Activated CD4-positive, alpha-beta T cell treated with anti-CD3 and anti-CD28 coated beads for 4 hours (primary cell): ENCODE results near the gene BLOC1S3.
"Not testable (repeated sequence)": the region's sequence is repeated elsewhere in the genome, so short reads cannot be mapped to it uniquely, and the experiment has no call there.

Experiments
- DNase-seq, 2 donors: peaks; one replicate each; pipeline ENCODE4 v3.0.0-alpha.2; 2020

Gene BLOC1S3

GRCh38 chr19:45186509-45187334, 8.1 kb downstream of the BLOC1S3 start:
- DNase-seq, result no peak

- no peak for DNase-seq
These were observed 9.0 kb downstream of the BLOC1S3 start for GRCh38 chr19:45187421-45188100.

DNA sequence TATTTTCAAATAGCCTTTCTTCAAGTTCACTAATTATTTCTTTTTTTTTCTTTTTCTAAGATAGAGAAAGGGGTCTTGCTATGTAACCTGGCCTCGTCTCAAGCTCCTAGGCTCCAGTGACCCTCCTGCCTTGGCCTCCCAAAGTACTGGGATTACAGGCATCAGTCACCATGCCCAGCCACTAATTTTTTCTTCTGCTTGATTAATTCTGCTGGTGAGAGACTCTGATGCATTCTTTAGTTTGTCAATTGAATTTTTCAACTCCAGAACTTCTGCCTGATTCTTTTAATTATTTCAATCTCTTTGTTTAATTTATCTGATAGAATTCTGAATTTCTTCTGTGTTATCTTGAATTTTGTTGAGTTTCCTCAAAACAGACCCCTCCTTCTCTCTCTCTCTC, 11.4 kb downstream of the BLOC1S3 start:
- no peak for DNase-seq

GRCh38 chr19:45191375-45191774, 12.8 kb downstream of the BLOC1S3 start:
- no peak for DNase-seq

- no peak for DNase-seq
These were observed 17.2 kb downstream of the BLOC1S3 start for GRCh38 chr19:45195764-45196163.

DNA sequence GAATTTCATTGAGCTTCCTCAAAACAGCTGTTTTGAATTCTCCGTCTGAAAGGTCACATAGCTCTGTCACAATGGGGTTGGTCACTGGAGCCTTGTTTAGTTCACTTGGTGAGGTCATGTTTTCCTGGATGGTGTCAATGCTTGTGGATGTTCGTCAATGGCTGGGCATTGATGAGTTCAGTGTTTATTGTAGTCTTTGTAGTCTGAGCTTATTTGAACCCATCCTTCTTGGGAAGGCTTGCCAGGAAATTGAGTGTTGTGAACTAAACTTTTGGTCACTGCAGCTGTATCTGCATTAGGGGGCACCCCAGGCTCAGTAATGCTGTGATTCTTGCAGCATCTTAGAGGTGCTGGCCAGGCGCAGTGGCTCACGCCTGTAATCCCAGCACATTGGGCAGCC, 22.0 kb downstream of the BLOC1S3 start:
- DNase-seq, result no peak

GRCh38 chr19:45202637-45203036, 24.1 kb downstream of the BLOC1S3 start:
- DNase-seq, result no peak

DNA sequence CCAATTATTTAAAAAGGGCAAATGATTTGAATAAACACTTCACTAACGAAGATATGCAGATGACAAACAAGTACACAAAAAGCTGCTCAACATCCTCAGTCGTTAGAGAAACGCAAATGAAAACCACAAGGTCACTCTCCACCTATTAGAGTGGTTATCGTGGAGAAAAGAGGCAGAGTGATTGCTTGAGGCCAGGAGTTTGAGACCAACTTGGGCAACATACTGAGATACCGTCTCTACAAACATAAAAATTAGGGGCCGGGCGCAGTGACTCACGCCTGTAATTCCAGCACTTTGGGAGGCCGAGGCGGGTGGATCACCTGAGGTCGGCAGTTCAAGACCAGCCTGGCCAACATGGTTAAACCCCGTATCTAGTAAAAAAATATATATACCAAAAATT, 27.2 kb downstream of the BLOC1S3 start:
- DNase-seq, result no peak

DNA sequence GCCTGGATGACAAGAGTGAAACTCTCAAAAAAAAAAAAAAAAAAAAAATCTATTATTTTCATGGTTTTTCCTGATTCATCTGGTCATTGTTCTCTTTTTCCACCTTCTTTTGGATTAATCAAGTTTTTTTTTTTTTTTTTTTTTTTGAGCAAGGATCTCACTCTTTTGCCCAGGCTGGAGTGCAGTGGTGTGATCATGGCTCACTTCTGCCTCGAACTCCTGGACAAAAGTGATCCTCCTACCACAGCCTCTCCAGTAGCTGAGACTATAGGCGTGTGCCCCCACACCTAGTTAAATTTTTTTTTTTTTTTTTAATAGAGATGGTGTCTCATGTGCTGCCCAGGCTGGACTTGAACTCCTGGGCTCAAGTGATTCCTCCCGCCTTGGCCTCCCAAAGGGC, 27.7 kb downstream of the BLOC1S3 start:
- no peak for DNase-seq

GRCh38 chr19:45211751-45212381, 33.3 kb downstream of the BLOC1S3 start:
- no peak for DNase-seq

GRCh38 chr19:45213031-45213430, 34.4 kb downstream of the BLOC1S3 start:
- no peak for DNase-seq

DNA sequence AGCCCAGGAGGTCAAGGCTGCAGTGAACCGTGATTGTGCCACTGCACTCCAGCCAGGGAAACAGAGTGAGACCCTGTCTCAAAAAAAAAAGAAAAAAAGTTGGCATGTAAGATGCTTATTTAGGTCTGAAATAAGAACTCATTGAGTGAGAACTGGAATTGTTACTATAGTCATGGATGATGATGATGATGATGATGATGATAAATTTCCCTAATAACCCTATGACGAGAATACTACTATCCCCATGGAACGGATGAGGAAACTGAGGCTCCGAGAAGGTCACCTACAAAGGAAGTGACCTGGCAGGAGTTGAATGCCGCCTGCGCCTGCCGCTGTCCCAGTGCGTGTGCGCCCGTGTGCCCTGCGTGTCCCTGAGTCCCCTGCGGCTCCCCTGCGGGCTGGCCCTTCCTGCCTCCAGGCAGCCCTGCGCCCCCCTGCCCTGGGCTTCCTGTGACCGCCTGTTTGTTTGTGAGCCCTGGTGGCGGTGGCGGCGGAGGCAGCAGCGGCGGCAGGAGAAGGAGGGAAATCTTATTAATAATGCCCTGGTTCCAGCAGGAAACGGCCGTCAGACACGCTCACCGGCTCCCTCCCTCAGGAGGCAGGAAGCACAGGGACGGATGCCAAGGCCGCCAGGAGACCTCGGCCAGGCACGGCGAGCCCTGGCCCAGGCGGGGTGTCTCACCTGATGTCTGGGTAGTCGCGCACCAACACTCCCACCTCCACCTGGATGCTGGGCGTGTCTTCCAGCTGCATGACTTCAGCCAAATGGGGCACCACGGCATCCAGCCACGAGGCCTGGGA, 37.0 kb downstream of the BLOC1S3 start:
- DNase-seq, result no peak

GRCh38 chr19:45216667-45217066, 38.1 kb downstream of the BLOC1S3 start:
- no peak for DNase-seq

- no peak for DNase-seq
These were observed 38.8 kb downstream of the BLOC1S3 start for GRCh38 chr19:45217193-45217956.

GRCh38 chr19:45217957-45218334, 39.4 kb downstream of the BLOC1S3 start:
- no peak for DNase-seq

GRCh38 chr19:45218426-45218825, 39.8 kb downstream of the BLOC1S3 start:
- DNase-seq, result no peak

GRCh38 chr19:45218911-45219743, 40.5 kb downstream of the BLOC1S3 start:
- no peak for DNase-seq

GRCh38 chr19:45222724-45223123, 44.1 kb downstream of the BLOC1S3 start:
- DNase-seq, result no peak

DNA sequence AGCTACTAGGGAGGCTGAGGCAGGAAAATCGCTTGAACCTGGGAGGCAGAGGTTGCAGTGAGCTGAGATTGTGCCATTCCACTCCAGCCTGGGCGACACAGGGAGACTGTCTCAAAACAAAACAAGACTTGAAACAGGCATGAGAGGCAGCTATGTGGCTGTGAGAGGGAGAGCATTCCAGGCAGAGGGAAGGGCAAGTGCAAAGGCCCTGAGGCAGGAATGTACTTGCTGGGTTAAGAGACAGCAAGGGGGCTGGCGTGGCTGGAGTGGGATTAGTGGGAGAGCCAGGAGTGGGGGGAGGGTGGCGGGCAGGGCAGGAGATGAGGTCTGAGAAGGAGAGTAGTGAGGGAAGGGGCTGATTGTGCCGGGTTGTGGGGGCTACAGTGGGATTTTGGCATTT, 45.3 kb downstream of the BLOC1S3 start:
- no peak for DNase-seq

GRCh38 chr19:45224645-45225044, 46.1 kb downstream of the BLOC1S3 start:
- DNase-seq, result no peak

- not testable (repeated sequence) for DNase-seq
These were observed 50.5 kb downstream of the BLOC1S3 start for GRCh38 chr19:45229056-45229455.
